ENCODE measurements around the gene ADGRF1. TPM values are rescaled to one million over a fixed set of nuclear protein-coding genes. Genes with fewer than 3 reads are reported as not detected.

The ADGRF1 gene
- total RNA-seq, 1 donor from 2014 or later: not detected

GRCh38 chr6:47028835-47029360 is 13.2 kb downstream of the ADGRF1 start:
- Histone ChIP-seq H3K27ac (no peak overlapping the region), H3K4me1 (no peaks in the 10 kb centered on the region), H3K27me3 (no peaks in the 10 kb centered on the region), H3K4me3 (no peak overlapping the region), H3K9me3 (no peaks in the 10 kb centered on the region), H3K36me3 (no peaks in the 10 kb centered on the region)
- DNase-seq (ENCODE audit: low spot score in 2 of 2): no peak
- no peak for TF ChIP-seq CTCF (IDR thresholded peaks at IDR 0.05)
- intact Hi-C loops (cut with DNase I): no loop called here

GRCh38 chr6:47027315-47027714 is 14.8 kb downstream of the ADGRF1 start:
- no peak for TF ChIP-seq CTCF (IDR thresholded peaks at IDR 0.05)
- Histone ChIP-seq H3K4me3 (no peak overlapping the region), H3K27me3 (no peaks in the 10 kb centered on the region), H3K9me3 (no peaks in the 10 kb centered on the region), H3K4me1 (no peaks in the 10 kb centered on the region), H3K36me3 (no peaks in the 10 kb centered on the region), H3K27ac (no peak overlapping the region)
- intact Hi-C loops (cut with DNase I): no loop called here
- DNase-seq (ENCODE audit: low spot score in 2 of 2): no peak

GRCh38 chr6:47026679-47027078 is 15.5 kb downstream of the ADGRF1 start:
- no peak for TF ChIP-seq CTCF (IDR thresholded peaks at IDR 0.05)
- H3K4me1 ChIP-seq: no peaks in the 10 kb centered on the region
- H3K4me3 ChIP-seq: no peak overlapping the region
- no peaks in the 10 kb centered on the region for H3K27me3 ChIP-seq
- no peaks in the 10 kb centered on the region for H3K36me3 ChIP-seq
- H3K9me3 ChIP-seq: no peaks in the 10 kb centered on the region
- no peak overlapping the region for H3K27ac ChIP-seq
- no peak for DNase-seq (ENCODE audit: low spot score in 2 of 2)
- intact Hi-C loops (cut with DNase I): no loop called here

- Histone ChIP-seq H3K27me3 (no peaks in the 10 kb centered on the region), H3K9me3 (no peaks in the 10 kb centered on the region), H3K4me3 (no peak overlapping the region), H3K27ac (no peak overlapping the region), H3K36me3 (no peaks in the 10 kb centered on the region), H3K4me1 (no peaks in the 10 kb centered on the region)
- intact Hi-C loops (cut with DNase I): no loop called here
- no peak for DNase-seq (ENCODE audit: low spot score in 2 of 2)
- no peak for TF ChIP-seq CTCF (IDR thresholded peaks at IDR 0.05)
These were observed 18.6 kb downstream of the ADGRF1 start for GRCh38 chr6:47023573-47023972.

GRCh38 chr6:47022191-47022590 is 19.9 kb downstream of the ADGRF1 start:
- H3K27ac ChIP-seq: no peak overlapping the region
- intact Hi-C loops (cut with DNase I): no loop called here
- DNase-seq (ENCODE audit: low spot score in 2 of 2): no peak
- no peaks in the 10 kb centered on the region for H3K4me1 ChIP-seq
- H3K36me3 ChIP-seq: no peaks in the 10 kb centered on the region
- no peaks in the 10 kb centered on the region for H3K9me3 ChIP-seq
- no peak for TF ChIP-seq CTCF (IDR thresholded peaks at IDR 0.05)
- no peaks in the 10 kb centered on the region for H3K27me3 ChIP-seq
- H3K4me3 ChIP-seq: no peak overlapping the region

GRCh38 chr6:47019941-47020340 is 22.2 kb downstream of the ADGRF1 start:
- intact Hi-C loops (cut with DNase I): no loop called here
- H3K27ac ChIP-seq: no peak overlapping the region
- no peak for TF ChIP-seq CTCF (IDR thresholded peaks at IDR 0.05)
- DNase-seq (ENCODE audit: low spot score in 2 of 2): no peak
- H3K36me3 ChIP-seq: no peaks in the 10 kb centered on the region
- no peaks in the 10 kb centered on the region for H3K9me3 ChIP-seq
- no peak overlapping the region for H3K4me3 ChIP-seq
- no peaks in the 10 kb centered on the region for H3K27me3 ChIP-seq
- H3K4me1 ChIP-seq: no peaks in the 10 kb centered on the region

All from ascending aorta (tissue), 2 donors.